Lower leg skin (tissue), 3 donors: ENCODE data around the gene SOCS2.

Experiments
- POLR2A ChIP-seq, 2 donors: fragments of 450-650 bp; IDR thresholded peaks; one replicate each; pipeline ENCODE4 v1.6.1; 2016 to 2017; ENCODE audit warnings: antibody characterized with exemption in 2 of 2, mild to moderate bottlenecking in 1 of 2, moderate library complexity in 1 of 2
- TF ChIP-seq, protein P1 (sequence below), 3 donors: fragments of 450-650 bp; IDR thresholded peaks; one replicate each; pipeline ENCODE4 v1.5.1; 2016; ENCODE audit warnings: antibody characterized with exemption in 3 of 3, mild to moderate bottlenecking in 3 of 3, moderate library complexity in 2 of 3

DNA sequence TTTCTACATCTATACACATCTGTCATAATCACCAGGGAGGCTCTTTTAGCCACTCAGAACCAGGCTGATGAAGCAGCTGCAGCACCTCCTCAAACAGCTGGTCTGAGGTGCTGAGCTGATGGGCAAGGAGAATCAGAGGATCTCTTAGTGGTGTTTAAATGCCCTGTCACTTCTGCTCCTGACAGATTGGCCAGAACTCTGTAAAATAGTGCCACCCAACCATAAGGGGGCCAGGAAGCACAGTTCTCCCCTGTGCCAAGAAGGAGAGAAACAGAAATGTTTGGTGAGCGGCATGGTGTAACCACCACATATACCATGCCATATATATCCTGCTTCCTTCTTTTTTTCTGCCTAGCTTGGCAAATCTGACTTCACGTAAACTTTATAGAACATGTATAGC is 12.8 kb downstream of the SOCS2 start:
- TF ChIP-seq POLR2A (IDR thresholded peaks at IDR 0.05), result no peak
- TF ChIP-seq, protein P1, sequence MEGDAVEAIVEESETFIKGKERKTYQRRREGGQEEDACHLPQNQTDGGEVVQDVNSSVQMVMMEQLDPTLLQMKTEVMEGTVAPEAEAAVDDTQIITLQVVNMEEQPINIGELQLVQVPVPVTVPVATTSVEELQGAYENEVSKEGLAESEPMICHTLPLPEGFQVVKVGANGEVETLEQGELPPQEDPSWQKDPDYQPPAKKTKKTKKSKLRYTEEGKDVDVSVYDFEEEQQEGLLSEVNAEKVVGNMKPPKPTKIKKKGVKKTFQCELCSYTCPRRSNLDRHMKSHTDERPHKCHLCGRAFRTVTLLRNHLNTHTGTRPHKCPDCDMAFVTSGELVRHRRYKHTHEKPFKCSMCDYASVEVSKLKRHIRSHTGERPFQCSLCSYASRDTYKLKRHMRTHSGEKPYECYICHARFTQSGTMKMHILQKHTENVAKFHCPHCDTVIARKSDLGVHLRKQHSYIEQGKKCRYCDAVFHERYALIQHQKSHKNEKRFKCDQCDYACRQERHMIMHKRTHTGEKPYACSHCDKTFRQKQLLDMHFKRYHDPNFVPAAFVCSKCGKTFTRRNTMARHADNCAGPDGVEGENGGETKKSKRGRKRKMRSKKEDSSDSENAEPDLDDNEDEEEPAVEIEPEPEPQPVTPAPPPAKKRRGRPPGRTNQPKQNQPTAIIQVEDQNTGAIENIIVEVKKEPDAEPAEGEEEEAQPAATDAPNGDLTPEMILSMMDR (IDR thresholded peaks at IDR 0.05), result no peak
